Measurements from ENCODE around the gene EPB42.

Gene EPB42

GRCh38 chr15:43255376-43255775, 34.6 kb upstream of the EPB42 start:
- no peak for TF ChIP-seq CTCF (IDR thresholded peaks at IDR 0.05; ENCODE audit: poor library complexity, severe bottlenecking)
- no peaks in the 10 kb centered on the region for H3K9me3 ChIP-seq (ENCODE audit: severe bottlenecking)
- no peak for ATAC-seq (ENCODE audit: low read depth)
- no peak overlapping the region for H3K4me3 ChIP-seq (ENCODE audit: severe bottlenecking)
- peaks cover 3% of the 10 kb centered on the region for H3K4me1 ChIP-seq (ENCODE audit: insufficient read depth, poor library complexity, severe bottlenecking)
- no peak overlapping the region for H3K27ac ChIP-seq (ENCODE audit: poor library complexity, severe bottlenecking)
- DNase-seq (ENCODE audit: low spot score) = peak; percentile 43
- no peaks in the 10 kb centered on the region for H3K27me3 ChIP-seq (ENCODE audit: insufficient read depth, poor library complexity, severe bottlenecking)
- H3K36me3 ChIP-seq (ENCODE audit: low read depth) = no peaks in the 10 kb centered on the region

GRCh38 chr15:43253431-43254403, 32.9 kb upstream of the EPB42 start:
- Histone ChIP-seq H3K4me1 (ENCODE audit: insufficient read depth, poor library complexity, severe bottlenecking) (peaks cover 3% of the 10 kb centered on the region), H3K4me3 (ENCODE audit: severe bottlenecking) (no peak overlapping the region), H3K27ac (ENCODE audit: poor library complexity, severe bottlenecking) (no peak overlapping the region), H3K36me3 (ENCODE audit: low read depth) (no peaks in the 10 kb centered on the region), H3K9me3 (ENCODE audit: severe bottlenecking) (no peaks in the 10 kb centered on the region), H3K27me3 (ENCODE audit: insufficient read depth, poor library complexity, severe bottlenecking) (no peaks in the 10 kb centered on the region)
- DNase-seq (ENCODE audit: low spot score) (peak; percentile 86), ATAC-seq (ENCODE audit: low read depth) (peak; percentile 90)
- no peak for TF ChIP-seq CTCF (IDR thresholded peaks at IDR 0.05; ENCODE audit: poor library complexity, severe bottlenecking)

- TF ChIP-seq CTCF (IDR thresholded peaks at IDR 0.05; ENCODE audit: poor library complexity, severe bottlenecking) = no peak
- DNase-seq (ENCODE audit: low spot score) (no peak), ATAC-seq (ENCODE audit: low read depth) (no peak)
- no peaks in the 10 kb centered on the region for H3K27me3 ChIP-seq (ENCODE audit: insufficient read depth, poor library complexity, severe bottlenecking)
- H3K36me3 ChIP-seq (ENCODE audit: low read depth) = no peaks in the 10 kb centered on the region
- H3K4me1 ChIP-seq (ENCODE audit: insufficient read depth, poor library complexity, severe bottlenecking) = peaks cover 3% of the 10 kb centered on the region
- H3K9me3 ChIP-seq (ENCODE audit: severe bottlenecking) = no peaks in the 10 kb centered on the region
- no peak overlapping the region for H3K27ac ChIP-seq (ENCODE audit: poor library complexity, severe bottlenecking)
- no peak overlapping the region for H3K4me3 ChIP-seq (ENCODE audit: severe bottlenecking)
Observed at GRCh38 chr15:43251871-43252250, 31.0 kb upstream of the EPB42 start.

- no peak overlapping the region for H3K27ac ChIP-seq (ENCODE audit: poor library complexity, severe bottlenecking)
- no peaks in the 10 kb centered on the region for H3K27me3 ChIP-seq (ENCODE audit: insufficient read depth, poor library complexity, severe bottlenecking)
- no peaks in the 10 kb centered on the region for H3K9me3 ChIP-seq (ENCODE audit: severe bottlenecking)
- no peaks in the 10 kb centered on the region for H3K36me3 ChIP-seq (ENCODE audit: low read depth)
- H3K4me3 ChIP-seq (ENCODE audit: severe bottlenecking) = no peak overlapping the region
- DNase-seq (ENCODE audit: low spot score) (no peak), ATAC-seq (ENCODE audit: low read depth) (no peak)
- H3K4me1 ChIP-seq (ENCODE audit: insufficient read depth, poor library complexity, severe bottlenecking) = peaks cover 3% of the 10 kb centered on the region
- TF ChIP-seq CTCF (IDR thresholded peaks at IDR 0.05; ENCODE audit: poor library complexity, severe bottlenecking) = no peak
Observed at GRCh38 chr15:43251185-43251870, 30.5 kb upstream of the EPB42 start.

All from RWPE2 (cell line).